SK-MEL-5 (cell line): ENCODE data around the gene NEB. TPM values are rescaled to one million over a fixed set of nuclear protein-coding genes. Genes with fewer than 3 reads are reported as not detected.
"Not testable (repeated sequence)": the region's sequence is repeated elsewhere in the genome, so short reads cannot be mapped to it uniquely, and the experiment has no call there.

Source experiments
- DNase-seq: peaks from one replicate; pipeline ENCODE4 v3.0.0-alpha.2; 2016; ENCODE audit warnings: low read depth, low spot score
- in situ Hi-C: cut with HindIII; loops from 2 replicates; pipeline ENCODE4 v1.10.0; 2016; ENCODE audit warnings: low sequenced_read_pairs, high pct_unique_total_duplicates, low pct_unique_long_range_greater_than_20kb
- total RNA-seq: library from RNA; depleted of rRNA; stranded (reverse); fragments of >200 nt; shearing (Covaris generic); gene quantifications from 2 replicates; pipeline ENCODE4 v1.2.3, GENCODE V29; 2014

The NEB gene
- total RNA-seq, 1 experiment from 2014 or later: 1.4 TPM

DNA sequence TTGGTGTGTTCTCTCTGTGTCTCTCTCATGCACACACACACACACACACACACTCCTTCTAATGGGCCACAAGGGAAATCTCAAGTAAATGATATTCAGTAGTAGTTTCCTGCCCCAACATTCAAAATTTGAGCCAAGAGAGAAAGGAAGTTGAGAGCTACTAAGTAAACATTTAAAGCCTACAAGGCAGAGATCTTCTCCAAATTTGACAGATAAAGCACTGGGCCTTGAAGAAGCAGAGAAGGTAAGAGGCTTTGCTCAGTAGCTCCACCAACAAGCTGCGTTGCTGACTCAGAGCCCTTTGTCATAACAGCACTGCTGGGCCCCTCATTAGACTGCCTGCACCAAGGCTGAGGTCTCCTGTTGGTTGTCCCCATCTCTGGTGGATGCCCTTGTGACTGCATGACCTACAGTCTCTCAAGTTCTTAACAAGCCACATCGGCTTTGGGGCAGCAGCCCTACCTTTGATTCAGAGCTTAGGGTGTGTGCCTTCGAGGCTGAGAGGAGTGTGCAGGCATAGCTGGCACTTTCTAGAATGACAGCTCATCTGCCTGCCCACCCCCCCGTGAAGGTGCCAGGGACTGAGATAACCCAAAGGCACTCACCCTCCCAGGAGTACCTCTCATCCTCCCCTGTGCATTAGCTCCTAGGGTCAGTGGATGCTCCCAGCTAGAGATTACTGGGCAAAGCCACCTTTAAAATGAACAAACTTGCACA lies 32.3 kb upstream of the NEB start:
- in situ Hi-C loops: no loop called here
- no peak for DNase-seq

DNA sequence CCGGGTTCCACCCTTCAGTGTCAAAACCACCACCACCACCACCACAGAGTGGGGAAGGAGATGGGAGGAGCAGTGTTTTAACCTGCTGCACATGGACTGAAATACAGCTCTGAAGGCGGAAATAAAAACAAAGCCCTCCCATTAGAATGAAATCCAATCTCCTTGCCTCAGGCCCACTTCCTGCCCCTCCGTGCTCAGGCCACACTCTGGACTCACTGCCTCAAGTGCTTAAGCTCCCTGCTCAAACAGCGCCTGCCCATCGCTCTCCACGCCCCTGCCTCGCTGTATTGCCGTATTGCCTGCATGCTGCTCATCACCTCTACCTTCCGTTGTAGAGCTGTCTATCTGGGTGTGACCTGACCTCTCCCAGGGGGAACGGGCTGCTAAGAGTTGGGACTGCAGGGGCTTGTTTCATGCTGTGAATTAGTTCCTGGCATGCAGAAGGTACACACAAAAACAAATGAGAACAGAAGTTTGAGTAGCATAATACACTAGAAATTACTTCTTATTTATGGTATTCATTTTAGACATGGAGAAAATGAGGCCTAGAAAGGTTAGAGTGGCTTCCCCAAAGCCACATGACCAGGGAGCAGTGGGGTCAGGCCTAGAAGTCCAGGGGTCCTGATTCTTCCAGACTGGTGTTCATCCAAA lies 31.6 kb upstream of the NEB start:
- DNase-seq: no peak
- in situ Hi-C loops: no loop called here

DNA sequence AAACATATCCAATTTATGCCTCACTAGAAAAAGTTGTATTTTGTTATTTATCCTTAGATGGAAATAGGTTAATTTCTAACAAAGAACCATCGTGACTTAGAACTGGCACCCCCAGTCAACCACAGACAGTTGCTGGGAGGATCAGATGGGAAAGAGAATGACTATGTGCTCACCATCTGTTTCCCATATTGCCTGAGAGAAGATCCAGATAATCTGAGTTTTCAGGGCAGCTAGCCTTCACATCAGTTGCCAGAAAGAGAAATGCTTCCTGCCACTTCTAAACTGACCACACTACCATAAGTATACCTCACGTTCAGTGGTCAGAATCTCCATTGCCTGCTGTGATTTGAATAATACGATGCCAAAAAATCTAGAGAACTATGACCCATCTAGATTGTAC lies 28.4 kb upstream of the NEB start:
- DNase-seq: no peak

DNA sequence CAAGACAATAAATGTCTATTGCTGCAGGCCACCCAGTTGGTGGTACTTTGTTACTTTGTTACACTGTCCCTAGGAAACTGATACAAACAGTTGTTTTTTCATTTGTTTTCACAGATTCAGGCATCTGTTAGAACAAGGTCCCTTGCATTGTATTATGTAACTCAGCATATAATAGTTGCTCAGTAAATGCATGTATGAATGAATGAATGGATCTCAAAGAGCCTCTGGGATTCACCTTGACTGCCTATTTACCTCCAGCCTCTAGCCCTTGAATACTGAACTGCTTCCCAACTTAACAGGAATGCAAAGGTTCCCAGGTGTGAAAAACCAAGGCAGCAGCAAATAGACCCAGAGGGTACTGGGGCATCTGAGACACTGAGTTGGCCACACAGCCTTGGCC lies 27.4 kb upstream of the NEB start:
- in situ Hi-C loops: no loop called here
- DNase-seq: no peak

More for the DNA sequence above, 28.4 kb upstream of the NEB start:
- in situ Hi-C loops: no loop called here

DNA sequence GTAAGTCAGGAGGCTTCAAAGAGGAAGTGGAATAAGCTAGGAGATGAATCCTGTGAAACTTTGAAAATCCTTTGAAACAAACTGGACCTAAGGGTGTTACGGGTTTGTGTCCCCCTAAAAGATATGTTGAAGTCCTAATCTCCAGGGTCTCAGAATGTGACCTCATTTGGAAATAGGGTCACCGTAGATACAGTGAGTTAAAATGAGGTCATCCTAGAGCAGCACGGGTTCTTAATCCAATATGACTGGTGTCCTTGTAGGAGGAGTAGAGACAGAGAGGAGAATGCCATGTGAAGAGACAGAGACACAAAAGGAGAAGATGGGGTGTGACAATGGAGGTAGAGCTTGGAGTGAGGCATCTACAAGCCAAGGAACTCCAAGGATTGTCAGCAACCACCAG lies 26.9 kb upstream of the NEB start:
- in situ Hi-C loops: no loop called here
- no peak for DNase-seq

DNA sequence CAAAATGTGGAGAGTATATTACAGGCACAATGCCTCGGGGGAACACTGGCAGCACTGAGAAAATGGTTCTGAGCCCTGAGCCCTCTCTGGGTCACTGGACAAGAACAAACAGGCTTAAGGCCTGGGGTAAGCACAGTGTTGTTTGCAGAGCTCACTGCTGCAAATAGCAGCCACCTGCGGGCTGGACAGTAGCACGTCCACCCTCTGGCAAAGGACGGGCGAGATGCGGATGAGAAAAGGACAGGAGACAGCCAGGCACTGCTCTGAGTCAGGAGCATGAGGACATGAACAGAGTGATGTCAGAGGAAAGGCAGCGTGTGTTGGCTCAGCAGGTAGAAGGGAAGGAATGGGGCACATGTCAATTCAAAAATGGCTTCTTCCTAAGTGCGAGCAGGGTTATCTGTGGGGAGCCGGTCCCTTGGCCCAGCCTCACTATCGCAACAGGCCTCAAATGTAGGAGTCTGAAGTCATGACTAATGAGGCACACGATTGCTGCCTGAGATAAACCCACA lies 25.9 kb upstream of the NEB start:
- in situ Hi-C loops: no loop called here
- no peak for DNase-seq

DNA sequence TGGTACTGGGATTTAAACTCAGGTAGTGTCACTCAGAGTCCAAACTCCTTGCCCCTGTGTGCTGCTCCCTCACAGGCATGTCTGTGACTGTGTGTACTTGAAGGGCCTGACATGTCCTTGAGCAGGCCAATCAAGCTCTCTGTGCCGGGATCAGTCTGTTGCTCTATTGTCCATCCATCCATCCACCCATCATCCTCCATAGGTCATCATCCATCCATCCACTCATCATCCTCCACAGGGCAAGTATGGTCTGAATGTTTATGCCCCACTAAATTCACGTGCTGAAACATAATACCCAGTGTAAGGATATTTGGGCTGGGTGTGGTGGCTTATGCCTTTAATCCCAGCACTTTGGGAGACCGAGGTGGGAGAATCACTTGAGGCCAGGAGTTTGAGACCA lies 24.5 kb upstream of the NEB start:
- in situ Hi-C loops: no loop called here

DNA sequence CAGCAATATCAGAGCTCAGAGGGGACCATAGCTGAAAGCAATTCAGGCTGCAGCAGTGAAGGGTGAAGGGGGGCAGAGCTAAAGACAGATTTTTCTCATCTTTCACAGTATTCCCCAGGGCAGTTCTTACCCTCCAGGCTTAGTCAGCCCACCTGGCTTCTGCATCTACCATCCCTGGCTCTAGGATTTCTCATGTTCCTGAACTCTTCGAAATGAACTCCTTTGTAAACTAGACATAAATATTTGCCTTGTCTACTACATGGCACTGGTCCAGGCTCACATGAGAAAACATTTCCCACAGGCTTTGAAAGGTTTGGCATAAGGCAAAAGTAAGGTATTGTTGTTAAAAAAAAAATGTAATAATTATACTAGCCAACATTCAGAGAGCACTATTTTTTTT lies 23.6 kb upstream of the NEB start:
- in situ Hi-C loops: no loop called here
- DNase-seq: peak; percentile 20

More for the DNA sequence above, 24.5 kb upstream of the NEB start:
- no peak for DNase-seq

DNA sequence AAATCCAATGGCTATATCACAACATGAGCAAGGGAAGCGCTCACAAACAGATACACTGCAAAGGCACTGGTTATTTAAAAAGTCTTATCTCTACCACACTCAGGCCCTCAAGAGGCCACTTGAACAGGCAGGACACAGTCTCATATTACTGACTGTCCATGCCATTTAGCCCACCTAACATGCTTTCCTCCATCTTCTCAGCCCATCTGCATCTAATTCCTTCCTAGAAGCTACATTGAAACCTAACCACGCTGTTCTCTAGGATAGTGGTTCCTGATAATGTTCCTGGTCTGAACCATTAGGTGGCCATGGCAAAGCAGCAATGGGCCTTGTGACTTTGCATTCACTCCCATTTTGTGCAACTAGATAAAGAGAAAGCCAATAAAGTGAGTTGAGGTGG lies 22.5 kb upstream of the NEB start:
- in situ Hi-C loops: no loop called here
- DNase-seq: no peak

DNA sequence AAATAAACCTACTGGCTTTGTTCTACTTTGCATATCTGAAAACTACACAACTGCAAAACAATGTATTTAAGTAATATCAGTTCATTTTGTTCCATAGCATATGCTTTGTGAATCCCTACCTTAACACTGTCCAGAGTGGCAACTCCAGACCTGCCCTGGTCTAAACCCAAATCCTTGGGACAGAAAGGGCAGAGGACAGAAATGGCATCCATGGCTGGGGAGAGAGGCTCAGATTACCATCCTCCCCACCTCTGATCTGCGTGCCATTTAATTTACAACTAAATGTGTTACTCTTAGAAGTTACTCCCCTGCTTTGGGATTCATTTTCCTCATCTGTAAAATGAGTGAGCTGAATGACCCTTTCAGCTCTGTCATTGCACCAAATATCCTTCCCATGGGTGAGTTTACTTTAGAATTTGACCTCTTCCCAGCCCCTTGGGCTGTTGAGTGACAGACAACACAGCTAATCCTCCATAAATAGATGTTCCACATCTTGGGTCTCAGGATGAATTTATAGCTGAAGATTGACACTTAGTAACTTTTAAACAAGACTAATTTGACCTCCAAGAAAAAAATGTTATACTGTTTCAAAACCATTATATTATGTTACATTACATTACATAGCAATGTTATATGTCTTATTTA lies 20.1 kb upstream of the NEB start:
- DNase-seq: no peak
- in situ Hi-C loops: no loop called here

DNA sequence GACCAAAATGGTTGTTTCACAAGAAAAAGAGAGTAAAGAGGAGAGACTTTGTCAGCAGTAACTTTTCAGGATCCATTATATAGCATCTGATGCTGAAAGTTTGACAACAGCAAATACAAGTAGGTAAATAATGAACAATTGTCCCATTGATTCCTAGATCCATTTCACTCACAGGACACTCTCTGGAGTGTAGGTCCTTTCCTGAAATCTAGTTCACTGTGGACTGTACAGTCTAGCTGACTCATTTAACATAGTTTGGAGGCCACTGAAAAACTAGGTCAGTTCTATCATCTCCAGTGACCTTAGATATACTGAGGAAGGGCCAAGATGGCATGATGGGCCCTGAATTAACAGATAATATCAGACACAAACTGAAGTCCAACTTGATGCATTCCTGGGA lies 19.3 kb upstream of the NEB start:
- no peak for DNase-seq
- in situ Hi-C loops: no loop called here

DNA sequence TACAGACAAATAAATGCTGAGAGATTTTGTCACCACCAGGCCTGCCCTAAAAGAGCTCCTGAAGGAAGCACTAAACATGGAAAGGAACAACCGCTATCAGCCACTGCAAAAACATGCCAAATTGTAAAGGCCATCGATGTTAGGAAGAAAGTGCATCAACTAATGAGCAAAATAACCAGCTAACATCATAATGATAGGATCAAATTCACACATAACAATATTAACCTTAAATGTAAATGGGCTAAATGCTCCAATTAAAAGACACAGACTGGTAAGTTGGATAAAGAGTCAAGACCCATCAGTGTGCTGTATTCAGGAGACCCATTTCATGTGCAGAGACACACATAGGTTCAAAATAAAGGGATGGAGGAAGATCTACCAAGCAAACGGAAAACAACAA lies 11.0 kb upstream of the NEB start:
- in situ Hi-C loops, DNase-seq: not testable (repeated sequence)

DNA sequence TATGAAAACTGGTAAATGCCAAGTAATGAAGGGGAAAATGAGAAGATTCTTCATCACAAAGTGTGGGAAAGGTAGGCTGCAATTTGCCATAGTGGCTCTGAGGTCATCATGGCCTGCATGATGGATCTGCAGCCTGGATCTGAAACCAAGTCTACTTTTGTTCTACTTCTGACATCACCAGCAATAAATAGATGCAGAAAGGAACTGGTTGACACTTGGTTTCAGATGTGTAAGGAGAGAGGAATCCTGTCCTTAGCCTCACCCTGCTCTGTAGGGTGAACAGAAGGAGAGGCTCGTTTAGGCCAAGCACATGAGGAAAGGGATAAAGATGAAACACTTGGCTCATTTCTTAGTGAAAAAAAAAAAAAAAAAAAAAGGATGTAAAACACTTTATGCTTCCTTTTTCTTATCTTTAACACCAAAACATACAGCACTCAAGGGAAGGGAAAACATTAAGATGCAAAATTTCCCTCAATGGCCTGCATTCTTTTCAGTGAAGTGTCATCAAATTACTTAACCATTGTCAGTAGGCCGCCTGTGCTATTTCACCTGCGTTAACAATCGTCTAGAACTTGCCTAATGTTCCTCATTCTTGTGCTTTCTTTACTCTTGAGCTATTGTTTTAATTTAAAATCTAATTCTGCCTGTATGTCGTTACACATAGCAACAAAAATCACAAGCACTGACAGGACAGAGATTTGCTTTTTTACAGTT lies 3.9 kb downstream of the NEB start:
- no peak for DNase-seq
- in situ Hi-C loops: no loop called here

DNA sequence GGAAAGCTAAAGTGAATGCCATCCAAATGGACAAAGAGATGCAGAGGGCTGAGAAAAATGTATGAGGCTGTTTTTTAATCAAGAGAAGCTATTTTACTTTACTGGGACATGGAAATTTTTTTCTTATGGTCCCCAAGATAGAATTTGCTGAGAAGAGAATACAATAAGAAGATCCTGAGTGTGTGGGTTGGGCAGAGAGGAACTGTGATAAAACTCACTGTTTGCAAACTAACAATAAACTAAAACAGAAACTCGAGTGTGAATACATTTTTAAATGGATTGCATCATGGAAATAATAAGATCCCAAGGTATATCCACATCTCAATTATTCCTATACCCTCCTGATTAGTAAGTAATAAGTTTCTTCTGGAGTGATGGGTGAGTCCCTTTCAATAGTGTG lies 4.4 kb downstream of the NEB start:
- no peak for DNase-seq
- in situ Hi-C loops: no loop called here

DNA sequence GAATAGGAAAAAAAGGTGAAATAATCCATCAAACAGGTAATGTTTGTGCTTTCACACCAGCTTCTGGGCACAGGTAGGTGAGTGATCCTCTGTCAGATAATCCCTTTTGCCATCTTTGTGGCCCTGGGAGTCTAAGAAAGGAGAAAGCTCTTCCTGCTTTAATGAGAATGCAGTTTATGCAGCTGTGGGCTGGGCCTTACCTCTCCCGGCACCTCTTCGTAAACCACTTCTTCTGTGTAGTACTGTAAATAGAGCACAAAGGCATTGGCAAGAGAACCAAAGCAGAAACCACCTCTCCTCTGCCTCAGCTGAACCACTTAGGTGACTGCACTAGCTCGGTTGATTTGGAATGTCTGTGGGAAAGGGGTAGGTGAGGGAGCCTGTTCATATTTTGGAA lies 4.9 kb downstream of the NEB start:
- in situ Hi-C loops: no loop called here

DNA sequence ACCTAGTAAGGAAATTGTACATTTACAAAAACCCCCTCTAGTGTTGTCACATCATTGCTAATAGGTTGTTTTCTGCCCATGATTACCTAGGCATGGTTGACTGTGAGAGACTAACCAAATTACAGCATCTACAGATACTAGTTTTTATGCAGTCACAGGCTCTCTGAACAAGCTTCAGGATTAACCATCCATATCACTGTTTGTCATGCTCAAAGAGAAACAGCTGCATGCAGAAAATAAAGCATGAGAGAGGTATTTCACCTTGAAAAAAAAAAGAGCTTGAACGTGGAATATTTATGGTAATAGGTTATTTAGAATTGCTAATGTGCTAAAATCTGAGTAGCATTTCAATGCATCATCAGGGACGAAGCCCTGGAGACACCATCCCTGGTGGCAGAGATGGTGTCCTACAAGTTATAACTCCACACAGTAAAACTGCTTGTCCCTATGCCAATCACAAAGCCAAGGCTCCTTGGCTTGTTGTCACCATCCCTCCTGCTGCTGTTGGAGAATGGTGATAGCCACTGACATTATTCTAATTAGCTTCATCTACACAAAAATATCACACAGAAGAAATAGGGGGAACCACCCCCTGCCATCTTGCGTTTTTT lies 5.4 kb downstream of the NEB start:
- in situ Hi-C loops: no loop called here
- DNase-seq: no peak

More for the DNA sequence above, 4.9 kb downstream of the NEB start:
- no peak for DNase-seq

DNA sequence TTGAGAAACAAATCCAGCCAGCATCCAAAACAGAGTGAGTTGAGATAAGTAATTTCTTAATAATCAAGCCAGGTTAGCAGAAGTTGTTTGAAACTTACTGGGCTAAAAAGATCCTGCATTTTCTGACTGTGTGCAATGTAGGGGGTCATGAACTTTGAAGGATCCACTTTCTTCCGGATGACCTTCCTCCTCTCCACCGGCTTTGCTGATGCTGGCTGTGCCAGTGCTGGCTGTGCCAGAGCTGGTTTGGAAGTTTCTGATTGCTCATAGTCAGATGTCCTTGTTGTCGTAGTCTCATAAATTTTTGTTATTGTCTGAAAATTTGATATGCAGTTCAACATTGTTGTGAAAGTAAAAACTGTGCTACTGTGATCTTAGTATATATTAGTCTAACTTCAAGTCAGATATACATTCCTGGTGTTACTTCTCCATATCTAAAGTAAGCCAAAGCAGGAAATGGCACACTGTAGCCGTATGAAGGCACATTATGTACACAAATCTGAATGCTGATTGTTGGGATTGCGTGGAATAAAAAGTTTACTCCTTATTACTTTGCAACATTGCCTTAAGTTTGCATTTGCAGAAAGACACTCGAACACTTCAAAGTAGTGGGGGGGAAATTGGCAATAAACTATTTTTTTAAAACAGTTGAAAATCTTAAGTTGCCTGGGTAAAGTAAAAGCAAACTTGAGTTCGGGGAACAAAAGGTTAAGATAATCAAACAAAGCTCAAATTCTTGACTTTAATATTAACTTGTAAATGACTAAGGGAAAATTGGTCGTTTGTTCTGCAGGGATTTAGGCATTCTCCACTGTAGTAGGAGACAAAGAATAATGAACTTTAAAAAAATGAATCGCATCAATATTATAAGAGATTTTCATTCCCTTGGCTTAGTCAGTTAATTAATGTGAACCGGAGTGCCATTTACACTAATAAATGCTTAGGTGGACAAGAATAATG lies 6.4 kb downstream of the NEB start:
- in situ Hi-C loops: no loop called here
- no peak for DNase-seq
